K562 (cell line): ENCODE data around the gene SMOC2. TPM values are rescaled to one million over a fixed set of nuclear protein-coding genes. Genes with fewer than 3 reads are reported as not detected.

Experiments used
- ATAC-seq: fragments of 200-7000 bp; cut with Tn5 transposase; 3 replicates; pipeline ENCODE4 v1.9.1; 2020; ENCODE audit warnings: moderate library complexity
- BruUV-seq: library from RNA; stranded (reverse); fragments of 400-500 nt; replicated peaks from 2 replicates; lab custom pipeline; 2021; lab: Mats Ljungman, UMichigan
- CTCF ChIA-PET: fragments of 300-600 bp; formaldehyde crosslinking; extraction: SDS; loops from one replicate; lab custom pipeline; 2021; ENCODE audit warnings: low intra/inter-chr PET ratio; lab: Yijun Ruan, JAX
- POLR2A ChIA-PET: fragments of 300-600, 350-650 bp; sonication (Branson Sonifier 250); formaldehyde crosslinking; extraction: SDS; loops from one replicate; lab custom pipeline; 2021; ENCODE audit warnings: antibody characterized with exemption, inconsistent platforms; lab: Yijun Ruan, JAX
- DNase-seq, 4 experiments: peaks; one replicate each; pipeline versions ENCODE4 v3.0.0 to v3.0.0-alpha.2; 2011 to 2018; ENCODE audit warnings: low spot score in 3 of 4, mixed read lengths in 3 of 4; ENCODE audit errors: extremely low read depth in 1 of 4
- FAIRE-seq: peaks from 2 replicates; lab custom pipeline; 2011; peaks lifted over from hg19 to GRCh38; lab: Jason Lieb, UNC
- H2AFZ ChIP-seq: 2 replicates; pipeline ENCODE4 v1.6.0; 2011; ENCODE audit warnings: low read depth, low read length, control low read depth, inconsistent platforms
- H3K27ac ChIP-seq: fragments of 200-600 bp; 3 replicates; pipeline ENCODE4 v1.8.0; 2011; ENCODE audit warnings: low read depth, mild to moderate bottlenecking, control low read depth, inconsistent platforms, low read length, moderate library complexity, mixed read lengths; ENCODE audit errors: extremely low read depth
- H3K27me3 ChIP-seq, 2 experiments: fragments of 300-600 bp in 1 of 2; 2 replicates in 1 of 2; 3 replicates in 1 of 2; pipeline versions ENCODE4 v1.6.0 to v1.8.0; 2011; ENCODE audit warnings: inconsistent platforms in 2 of 2, low read length in 2 of 2, mild to moderate bottlenecking in 1 of 2, mixed read lengths in 1 of 2, moderate library complexity in 1 of 2; ENCODE audit not compliant: control insufficient read depth in 2 of 2, insufficient read depth in 2 of 2
- H3K36me3 ChIP-seq: fragments of 300-600 bp; 3 replicates; pipeline ENCODE4 v1.8.0; 2011; ENCODE audit warnings: mild to moderate bottlenecking, low read length, inconsistent platforms; ENCODE audit not compliant: control insufficient read depth, insufficient read depth
- H3K4me1 ChIP-seq, 2 experiments: fragments of 200-600 bp in 1 of 2; replicated peaks in 1 of 2; 2 replicates in 1 of 2; 3 replicates in 1 of 2; pipeline versions ENCODE4 v1.5.1 to v1.8.0; 2011; ENCODE audit warnings: inconsistent platforms in 2 of 2, low read length in 2 of 2, mild to moderate bottlenecking in 1 of 2, mixed read lengths in 1 of 2, moderate library complexity in 1 of 2; ENCODE audit not compliant: control insufficient read depth in 2 of 2, insufficient read depth in 2 of 2
- H3K4me2 ChIP-seq: 2 replicates; pipeline ENCODE4 v1.6.1; 2011; ENCODE audit warnings: low read length, control low read depth, inconsistent platforms, mixed read lengths; ENCODE audit not compliant: insufficient read depth
- H3K4me3 ChIP-seq: fragments of 200-600 bp; sonication (generic), shearing (Covaris generic); 2 replicates; pipeline ENCODE4 v1.5.1; 2016; ENCODE audit warnings: control low read depth, inconsistent platforms
- H3K79me2 ChIP-seq: fragments of 200-600 bp; 3 replicates; pipeline ENCODE4 v1.8.0; 2011; ENCODE audit warnings: low read length, inconsistent platforms; ENCODE audit not compliant: control insufficient read depth, insufficient read depth
- H3K9ac ChIP-seq, 2 experiments: 2 replicates each; pipeline versions ENCODE4 v1.6.0 to v1.6.1; 2011; ENCODE audit warnings: low read depth in 2 of 2, low read length in 2 of 2, control low read depth in 1 of 2, inconsistent platforms in 1 of 2, mild to moderate bottlenecking in 1 of 2, mixed read lengths in 1 of 2; ENCODE audit not compliant: insufficient read depth in 1 of 2
- H3K9me1 ChIP-seq: one replicate; pipeline ENCODE4 v1.6.0; 2011; ENCODE audit warnings: inconsistent platforms, mild to moderate bottlenecking, low read length, moderate library complexity; ENCODE audit not compliant: control insufficient read depth, insufficient read depth
- H3K9me3 ChIP-seq: replicated peaks from 2 replicates; pipeline ENCODE4 v1.5.1; 2011; ENCODE audit warnings: low read depth, low read length, inconsistent platforms; ENCODE audit not compliant: control insufficient read depth, insufficient read depth
- H4K20me1 ChIP-seq: replicated peaks from 2 replicates; pipeline ENCODE4 v1.6.1; 2011; ENCODE audit warnings: low read length, inconsistent platforms, mixed read lengths; ENCODE audit not compliant: control insufficient read depth, insufficient read depth
- CHAMP1 ChIP-seq: fragments of 450-650 bp; IDR thresholded peaks from 2 replicates; pipeline ENCODE4 v1.6.1; 2016; ENCODE audit warnings: mild to moderate bottlenecking
- ELF4 ChIP-seq: fragments of 450-650 bp; formaldehyde crosslinking; IDR thresholded peaks from 2 replicates; pipeline ENCODE4 v1.4.0; 2022; ENCODE audit warnings: missing genetic modification characterization
- MLX ChIP-seq, 2 experiments: fragments of 450-650 bp in 1 of 2; sonication (generic) in 1 of 2; formaldehyde crosslinking; conservative IDR thresholded peaks; 2 replicates each; pipeline versions ENCODE4 v1.4.0 to v1.8.1; 2020 to 2022; ENCODE audit warnings: mild to moderate bottlenecking in 1 of 2, missing genetic modification reagents in 1 of 2
- NCOA6 ChIP-seq: fragments of 450-650 bp; IDR thresholded peaks from 2 replicates; pipeline ENCODE4 v1.6.1; 2017; ENCODE audit warnings: mild to moderate bottlenecking
- TAL1 ChIP-seq: fragments of 450-650 bp; IDR thresholded peaks from 2 replicates; pipeline ENCODE4 v1.6.1; 2016; ENCODE audit warnings: mild to moderate bottlenecking
- TCFL5 ChIP-seq: fragments of 250-450 bp; sonication (Bioruptor Pico); conservative IDR thresholded peaks from 2 replicates; pipeline ENCODE4 v1.6.1; 2021; ENCODE audit warnings: mild to moderate bottlenecking, moderate library complexity, matching md5 sums
- ZNF134 ChIP-seq: fragments of 250-450 bp; sonication (Bioruptor Pico); conservative IDR thresholded peaks from 2 replicates; pipeline ENCODE4 v1.4.0; 2020
- WGBS: fragments of 100-300 bp; shearing (Covaris generic); methylation state at CpG from one replicate; pipeline ENCODE4 v1.1.6; 2016; ENCODE audit warnings: low coverage, mixed read lengths; ENCODE audit not compliant: insufficient coverage; ENCODE audit errors: missing lambda C conversion rate; 5-methylcytosine and 5-hydroxymethylcytosine counted together
- in situ Hi-C: fragments of 300-500 bp; cut with MboI; formaldehyde crosslinking; loops from 4 replicates; pipeline ENCODE4 v1.15.0; 2018; ENCODE audit warnings: inconsistent platforms, mixed read lengths
- intact Hi-C: fragments of 100-400 bp; cut with micrococcal nuclease; formaldehyde crosslinking; loops from 2 replicates; pipeline ENCODE4 v1.14.2; 2022
- polyA plus RNA-seq, 8 experiments: library from polyadenylated mRNA; depleted of rRNA in 4 of 8; stranded (reverse) in 5 of 8; unstranded in 3 of 8; fragments of >200 nt; fragmentation: Nextera tagmentation in 2 of 8; fragmentation: Illumina TruSeq in 1 of 8; extraction: Ambion mirVana in 2 of 8; extraction: Trizol in 1 of 8; gene quantifications; 2 replicates each; pipeline versions ENCODE4 v1.2.1 to v1.2.3, GENCODE V29; 2011 to 2014; ENCODE audit warnings: inconsistent platforms in 1 of 8, missing spikeins in 1 of 8
- total RNA-seq, 7 experiments: library from RNA; depleted of rRNA in 6 of 7; stranded (reverse); fragments of >200 nt in 6 of 7; fragmentation: Illumina TruSeq in 2 of 7; extraction: Trizol in 2 of 7; gene quantifications; 2 replicates each; pipeline versions ENCODE4 v1.2.1 to v1.2.3, GENCODE V29; 2011 to 2021; ENCODE audit warnings: low replicate concordance in 1 of 7

SMOC2 gene
- total and polyA plus RNA-seq, 9 of the 15 experiments (the other 6 are each of a cell fraction or from before 2014, with no cell fraction given): 0.45 to 2.3 (median 1.1) TPM

GRCh38 chr6:168643401-168643800, 202.4 kb downstream of the SMOC2 start:
- ATAC-seq (no peak), DNase-seq (no peak), FAIRE-seq (no peak)
- H3K4me1 ChIP-seq: no peaks in the 10 kb centered on the region
- H3K27ac ChIP-seq: no peak overlapping the region
- H2AFZ ChIP-seq: no peak overlapping the region
- no peak overlapping the region for H3K9ac ChIP-seq
- H3K9me3 ChIP-seq: no peaks in the 10 kb centered on the region
- CTCF ChIA-PET: no interaction called here
- H3K36me3 ChIP-seq: no peaks in the 10 kb centered on the region
- intact Hi-C loops (no loop called here), in situ Hi-C loops (no loop called here)
- peaks cover 7 to 54% of the 10 kb centered on the region in 2 experiments; a peak in 3 of 5 replicates for H3K27me3 ChIP-seq
- TF ChIP-seq TAL1: no peak
- no peak for TF ChIP-seq ZNF134
- TF ChIP-seq CHAMP1: no peak
- no peak for TF ChIP-seq ELF4 (CRISPR knock-in tag)
- no peak for TF ChIP-seq MLX (CRISPR knock-in tag; conservative IDR thresholded peaks at IDR 0.05)
- no peak for TF ChIP-seq NCOA6
- no peak for TF ChIP-seq TCFL5 (CRISPR knock-in tag)
- no TSS peak for BruUV-seq
- no peaks in the 10 kb centered on the region for H3K9me1 ChIP-seq
- 15% methylated on average over 10 of the region's 10 CpGs for WGBS
- POLR2A ChIA-PET: no interaction called here
- peaks cover 4% of the 10 kb centered on the region; the same call in 1 of the 2 replicates for H4K20me1 ChIP-seq
- no peaks in the 10 kb centered on the region for H3K79me2 ChIP-seq
- no peak overlapping the region for H3K4me3 ChIP-seq
- H3K4me2 ChIP-seq: no peak overlapping the region
